Hepatocyte (in vitro differentiated cells): ENCODE data around the gene SMKR1.

ENCODE experiments used
- CTCF ChIP-seq: fragments of 200-600 bp; sonication (generic); IDR thresholded peaks from 2 replicates; pipeline ENCODE4 v1.5.1; 2016; ENCODE audit warnings: antibody characterized with exemption, mild to moderate bottlenecking; ENCODE audit not compliant: poor library complexity
- EZH2 ChIP-seq: fragments of 200-600 bp; sonication (generic); IDR thresholded peaks from 2 replicates; pipeline ENCODE4 v1.6.1; 2016; ENCODE audit warnings: antibody characterized with exemption, mild to moderate bottlenecking, borderline replicate concordance
- EZH2phosphoT487 ChIP-seq: fragments of 200-600 bp; sonication (generic); IDR thresholded peaks from one replicate; pipeline ENCODE4 v1.6.1; 2018; ENCODE audit warnings: antibody characterized with exemption, mild to moderate bottlenecking, low read depth, moderate library complexity; ENCODE audit not compliant: unreplicated experiment, severe bottlenecking

GRCh38 chr7:129512192-129512591, 9.9 kb downstream of the SMKR1 start:
- TF ChIP-seq CTCF (no peak), EZH2 (no peak), EZH2phosphoT487 (no peak)
